ENCODE results near the gene SMURF1.

DNA sequence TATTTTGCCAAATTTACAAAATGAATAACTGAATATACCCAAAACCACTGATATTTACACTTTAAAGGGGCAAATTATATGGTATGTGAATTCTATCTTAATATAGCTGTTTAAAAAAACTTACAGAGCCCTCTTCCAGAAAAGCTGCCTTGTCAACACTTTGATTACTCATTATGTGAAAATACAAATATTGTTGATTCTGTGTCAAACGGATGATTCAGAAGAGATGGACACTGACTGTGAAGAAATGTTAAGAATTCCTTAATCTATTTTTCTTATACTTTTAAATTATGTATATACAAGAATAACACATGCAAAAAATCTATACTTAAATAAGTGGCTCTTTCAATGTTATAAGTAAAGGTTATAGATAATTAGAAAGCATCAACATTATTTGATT, 41.5 kb downstream of the SMURF1 start:
- TF ChIP-seq POLR2AphosphoS5 (IDR thresholded peaks at IDR 0.05; ENCODE audit: low read depth, low read length) (no peak), SIN3A (IDR thresholded peaks at IDR 0.05; ENCODE audit: borderline replicate concordance, insufficient read depth, low read length) (no peak), TAF1 (IDR thresholded peaks at IDR 0.05; ENCODE audit: borderline replicate concordance, insufficient read depth, low read length) (no peak), FOXP2 (optimal IDR thresholded peaks at IDR 0.05; ENCODE audit: borderline replicate concordance, extremely low read depth, extremely low read length, insufficient read depth) (no peak)
- TF ChIP-seq, protein P1, sequence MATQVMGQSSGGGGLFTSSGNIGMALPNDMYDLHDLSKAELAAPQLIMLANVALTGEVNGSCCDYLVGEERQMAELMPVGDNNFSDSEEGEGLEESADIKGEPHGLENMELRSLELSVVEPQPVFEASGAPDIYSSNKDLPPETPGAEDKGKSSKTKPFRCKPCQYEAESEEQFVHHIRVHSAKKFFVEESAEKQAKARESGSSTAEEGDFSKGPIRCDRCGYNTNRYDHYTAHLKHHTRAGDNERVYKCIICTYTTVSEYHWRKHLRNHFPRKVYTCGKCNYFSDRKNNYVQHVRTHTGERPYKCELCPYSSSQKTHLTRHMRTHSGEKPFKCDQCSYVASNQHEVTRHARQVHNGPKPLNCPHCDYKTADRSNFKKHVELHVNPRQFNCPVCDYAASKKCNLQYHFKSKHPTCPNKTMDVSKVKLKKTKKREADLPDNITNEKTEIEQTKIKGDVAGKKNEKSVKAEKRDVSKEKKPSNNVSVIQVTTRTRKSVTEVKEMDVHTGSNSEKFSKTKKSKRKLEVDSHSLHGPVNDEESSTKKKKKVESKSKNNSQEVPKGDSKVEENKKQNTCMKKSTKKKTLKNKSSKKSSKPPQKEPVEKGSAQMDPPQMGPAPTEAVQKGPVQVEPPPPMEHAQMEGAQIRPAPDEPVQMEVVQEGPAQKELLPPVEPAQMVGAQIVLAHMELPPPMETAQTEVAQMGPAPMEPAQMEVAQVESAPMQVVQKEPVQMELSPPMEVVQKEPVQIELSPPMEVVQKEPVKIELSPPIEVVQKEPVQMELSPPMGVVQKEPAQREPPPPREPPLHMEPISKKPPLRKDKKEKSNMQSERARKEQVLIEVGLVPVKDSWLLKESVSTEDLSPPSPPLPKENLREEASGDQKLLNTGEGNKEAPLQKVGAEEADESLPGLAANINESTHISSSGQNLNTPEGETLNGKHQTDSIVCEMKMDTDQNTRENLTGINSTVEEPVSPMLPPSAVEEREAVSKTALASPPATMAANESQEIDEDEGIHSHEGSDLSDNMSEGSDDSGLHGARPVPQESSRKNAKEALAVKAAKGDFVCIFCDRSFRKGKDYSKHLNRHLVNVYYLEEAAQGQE (IDR thresholded peaks at IDR 0.05; ENCODE audit: insufficient read depth in 1 of 2, low read depth in 2 of 2, low read length in 2 of 2), result no peak

Measured in PFSK-1 (cell line).